RKO (cell line): Measurements from ENCODE around the gene RGSL1.
A peak's percentile ranks its signal among the peaks of the same experiment; 100 is the strongest.

Experiments used
- DNase-seq: peaks from one replicate; pipeline ENCODE4 v3.0.0-alpha.2; 2016; ENCODE audit warnings: low spot score

The RGSL1 gene

DNA sequence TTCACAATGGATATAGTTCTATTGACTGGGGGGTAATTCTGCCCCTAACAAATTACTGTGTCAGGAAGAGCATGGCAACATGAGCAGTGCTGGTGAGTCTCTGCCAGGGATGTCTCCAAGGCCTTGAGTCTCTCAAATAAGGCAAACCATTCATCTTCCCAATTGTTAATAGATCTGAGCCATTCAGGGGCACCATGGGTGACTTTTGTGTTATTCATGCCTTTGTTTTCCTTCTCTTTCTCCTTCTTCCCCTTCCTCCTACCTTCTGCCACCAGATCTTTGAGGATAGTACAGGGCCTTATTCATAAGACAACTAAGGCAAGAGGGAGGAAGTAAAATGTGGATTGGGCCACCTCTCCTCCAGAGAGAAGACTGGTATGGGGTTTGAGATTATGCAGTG lies at the start of gene RGSL1:
RGSL1 (plus strand) TSS at position 60 of the 400 bp plus-strand sequence; CDS start at position 80, 20 bp downstream.
- no peak for DNase-seq

- DNase-seq: no peak
Measured at GRCh38 chr1:182400567-182400966, 49.4 kb upstream of the RGSL1 start, which contains the start of gene TEDDM1. TEDDM1 (minus strand) TSS chr1:182400667; CDS start chr1:182400485, 182 bp downstream.

- no peak for DNase-seq
Measured at GRCh38 chr1:182404781-182405180, 45.2 kb upstream of the RGSL1 start.

GRCh38 chr1:182405578-182405977 lies 44.4 kb upstream of the RGSL1 start:
- no peak for DNase-seq

GRCh38 chr1:182406012-182406411 lies 43.9 kb upstream of the RGSL1 start:
- DNase-seq: peak; percentile 53

DNA sequence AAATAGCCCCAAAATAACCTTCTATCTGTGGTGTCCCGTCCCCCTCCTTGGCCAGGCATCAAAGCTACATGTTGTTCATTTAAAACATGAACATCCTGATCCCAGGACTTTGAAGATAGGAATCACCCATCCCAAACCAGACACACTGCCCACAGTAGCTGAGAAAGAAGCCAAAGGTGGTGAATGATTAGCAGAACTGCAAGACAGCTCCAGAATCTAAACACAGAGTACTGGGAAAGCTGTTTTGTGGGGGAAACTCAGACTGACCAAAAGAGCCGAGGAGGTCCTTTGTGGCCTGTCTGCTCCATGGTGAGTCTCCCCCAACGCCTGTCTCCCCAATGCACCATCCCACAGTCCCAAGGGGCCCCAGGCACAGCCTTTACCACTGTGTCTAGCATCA lies 42.2 kb upstream of the RGSL1 start:
- DNase-seq: no peak

DNA sequence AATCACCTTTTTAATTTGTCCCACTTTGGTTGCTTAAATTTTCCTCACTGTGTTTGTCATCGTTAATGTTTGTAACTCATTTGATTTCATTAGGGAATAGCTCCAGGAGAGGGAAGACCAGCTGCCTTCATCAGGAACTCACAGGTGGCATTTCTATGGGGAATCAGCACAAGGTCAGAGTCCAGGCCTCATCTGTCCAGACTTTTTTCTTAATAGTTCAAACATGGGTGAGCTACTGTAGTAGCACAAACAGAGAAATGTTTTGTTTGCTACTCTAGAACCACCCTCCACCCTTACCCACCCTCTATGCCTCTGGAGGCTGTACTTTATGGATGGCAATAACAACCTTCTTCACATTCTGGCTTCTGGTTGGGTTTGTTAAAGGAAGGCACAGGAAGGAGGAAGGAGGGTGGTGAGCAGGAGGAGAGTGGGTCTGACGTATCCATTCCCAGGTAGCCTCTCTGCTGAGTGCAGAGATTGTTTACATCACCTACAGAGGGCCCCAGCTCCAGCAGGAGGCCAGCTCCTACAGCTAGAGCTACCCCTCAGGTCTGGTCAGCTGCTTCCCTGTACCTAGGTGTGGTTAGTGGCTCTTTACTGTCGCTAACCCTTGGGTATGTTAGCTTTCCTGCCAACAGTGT lies 41.4 kb upstream of the RGSL1 start:
- no peak for DNase-seq

GRCh38 chr1:182410138-182410537 lies 39.8 kb upstream of the RGSL1 start:
- DNase-seq: no peak

GRCh38 chr1:182410620-182411273 lies 39.2 kb upstream of the RGSL1 start:
- DNase-seq: no peak

GRCh38 chr1:182413486-182413885 lies 36.5 kb upstream of the RGSL1 start:
- DNase-seq: no peak

DNA sequence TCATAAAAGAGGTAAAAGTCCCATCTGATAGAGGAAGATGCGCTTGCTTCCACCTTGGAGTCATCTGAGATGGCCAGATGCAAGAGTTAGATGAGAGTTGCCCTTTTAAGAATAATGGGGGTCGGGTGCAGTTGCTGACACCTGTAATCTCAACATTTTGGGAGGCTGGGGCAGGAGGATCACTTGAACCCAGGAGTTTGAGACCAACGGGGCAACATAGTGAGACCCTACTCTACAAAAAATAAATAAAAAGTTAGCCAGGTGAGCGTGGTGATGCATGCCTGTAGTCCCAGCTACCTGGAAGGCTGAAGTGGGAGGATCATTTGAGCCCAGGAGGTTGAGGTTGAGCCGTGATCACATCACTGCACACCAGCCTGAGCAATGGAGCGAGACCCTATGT lies 36.0 kb upstream of the RGSL1 start:
- DNase-seq: no peak

DNA sequence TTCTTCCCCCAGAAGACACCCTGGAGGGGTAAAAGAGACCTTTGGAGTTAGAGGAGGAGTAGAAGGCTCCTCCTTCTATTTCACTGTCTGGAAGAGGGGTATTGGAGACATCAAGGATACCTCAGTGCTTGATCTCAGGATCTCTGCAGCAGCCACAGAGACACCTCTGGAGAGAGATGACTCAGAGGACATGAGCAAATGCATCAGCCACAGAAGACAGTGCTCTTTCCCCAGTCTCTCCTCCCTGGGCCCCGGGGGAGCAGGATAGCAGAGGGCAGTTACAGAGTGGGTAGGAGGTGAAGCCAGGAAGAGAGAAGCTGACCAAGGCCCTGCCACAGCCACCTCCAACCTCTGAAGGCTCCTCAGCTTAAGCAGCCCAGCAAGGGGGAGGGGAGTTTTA lies 34.2 kb upstream of the RGSL1 start:
- no peak for DNase-seq

DNA sequence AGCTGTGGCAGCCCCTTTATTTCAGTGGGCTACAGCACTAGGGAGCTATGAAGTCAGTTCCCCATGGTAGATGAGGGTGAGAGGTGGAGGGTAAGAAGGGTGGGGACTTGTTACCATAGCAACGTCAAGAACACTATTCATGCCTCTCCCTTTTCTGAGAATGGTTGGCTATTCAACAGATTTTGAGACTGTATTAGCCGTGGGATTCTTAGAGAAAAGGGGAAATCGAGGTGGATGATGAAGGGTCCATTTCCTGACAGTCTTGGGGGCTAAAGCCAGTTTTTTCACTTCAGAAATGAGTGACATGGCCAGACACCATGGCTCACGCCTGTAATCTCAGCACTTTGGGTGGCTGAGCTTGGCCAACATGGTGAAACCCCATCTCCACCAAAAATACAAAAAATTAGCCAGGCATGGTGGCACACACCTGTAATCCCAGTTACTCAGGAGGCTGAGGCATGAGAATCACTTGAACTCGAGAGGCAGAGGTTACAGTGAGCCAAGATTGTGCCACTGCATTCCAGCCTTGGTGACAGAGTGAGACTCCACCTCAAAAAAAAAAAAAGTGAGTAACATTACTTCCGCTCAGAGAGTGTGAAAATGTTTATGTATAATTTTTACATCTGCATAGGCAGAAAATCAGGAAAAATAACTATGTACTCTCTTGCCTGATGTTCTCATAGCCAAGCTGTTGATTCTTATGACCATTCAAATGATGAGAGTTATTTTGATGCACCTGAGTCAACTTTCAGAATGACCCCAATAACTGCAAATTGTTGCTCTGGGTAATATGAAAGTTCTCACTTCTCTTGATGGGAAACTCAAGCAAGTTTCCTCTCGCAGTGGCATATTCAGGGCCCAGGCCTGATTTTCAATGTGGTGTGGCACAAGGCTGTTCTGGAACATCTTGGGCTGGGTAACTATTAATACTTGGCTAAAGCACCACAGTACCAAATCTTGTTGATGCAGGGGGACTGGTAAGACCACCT lies 23.2 kb upstream of the RGSL1 start:
- DNase-seq: no peak

DNA sequence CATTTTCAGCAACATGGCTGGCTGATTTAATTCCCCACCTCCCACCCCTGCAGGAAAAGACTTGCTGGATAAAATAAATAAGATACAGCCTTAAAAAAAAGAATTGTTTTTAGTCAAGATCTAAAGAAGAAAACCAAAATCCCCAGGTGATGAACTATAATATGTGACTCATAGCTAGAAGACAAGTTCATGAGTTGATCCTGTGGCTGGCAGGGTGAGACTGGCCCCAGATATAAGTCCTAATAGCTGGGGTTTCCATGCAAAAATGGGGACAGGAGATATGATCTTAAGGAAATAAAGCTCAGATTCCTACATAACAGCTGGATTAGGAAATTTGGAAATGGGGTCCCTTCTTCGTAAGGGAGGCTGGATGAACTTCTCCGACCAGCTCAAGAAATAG lies 21.9 kb upstream of the RGSL1 start:
- no peak for DNase-seq

GRCh38 chr1:182430263-182431068 lies 19.5 kb upstream of the RGSL1 start:
- peak; percentile 34 for DNase-seq

GRCh38 chr1:182431278-182431677 lies 18.7 kb upstream of the RGSL1 start:
- no peak for DNase-seq

DNA sequence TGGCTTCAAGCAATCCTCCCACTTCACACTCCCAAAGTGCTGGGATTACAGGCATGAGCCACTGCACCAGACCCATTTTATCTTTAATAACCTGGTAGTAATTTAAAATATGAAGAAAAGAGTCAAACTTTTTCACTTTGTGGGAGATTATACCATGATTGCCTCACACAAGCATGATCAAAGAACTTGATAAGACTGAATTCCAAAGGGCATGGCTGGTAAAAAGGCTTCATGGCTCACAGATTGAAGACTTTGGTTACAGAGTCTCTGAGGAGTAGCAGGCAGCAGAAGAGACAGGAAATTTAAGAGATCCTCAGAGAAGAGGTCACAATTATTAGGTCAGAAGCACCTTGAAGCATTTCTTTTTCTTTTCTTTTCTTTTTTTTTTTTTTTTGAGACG lies 16.4 kb upstream of the RGSL1 start:
- DNase-seq: no peak

DNA sequence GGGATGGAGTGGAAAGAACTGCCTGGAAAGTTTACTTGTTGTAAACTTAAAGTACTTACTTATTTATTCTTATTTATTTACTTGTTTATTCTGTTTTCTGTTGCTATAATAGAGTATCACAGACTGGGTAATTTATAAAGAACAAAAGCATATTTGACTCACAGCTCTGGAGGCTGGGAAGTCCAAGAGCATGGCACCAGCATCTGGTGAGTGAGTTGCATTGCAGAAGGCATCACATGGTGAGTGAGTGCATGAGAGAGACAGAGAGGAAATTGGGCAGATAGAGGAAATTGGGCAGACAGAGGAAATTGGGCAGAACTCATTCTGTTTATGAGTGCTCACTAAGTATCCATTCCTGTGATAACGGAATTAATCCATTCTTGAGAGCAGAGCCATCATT lies 11.6 kb upstream of the RGSL1 start:
- DNase-seq: no peak

DNA sequence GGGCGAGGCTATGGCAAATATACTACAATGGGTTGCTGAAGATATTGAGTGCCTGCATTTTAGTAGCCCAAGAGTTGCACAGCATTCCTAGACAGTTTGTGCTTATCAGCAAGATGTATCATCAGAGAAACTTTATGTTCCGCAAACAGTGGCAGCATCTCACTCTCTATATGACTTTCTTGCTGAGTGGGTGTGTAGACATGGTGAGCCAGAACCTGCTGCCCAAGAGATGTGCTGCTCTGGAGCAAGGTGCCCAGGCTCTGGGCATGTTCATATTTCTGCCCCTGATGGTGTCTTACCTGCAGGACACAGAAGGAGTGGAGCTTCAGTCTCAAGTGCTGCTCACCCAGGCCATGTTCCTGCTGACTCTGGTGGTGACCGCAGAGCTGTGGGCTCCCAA lies 8.2 kb upstream of the RGSL1 start:
- no peak for DNase-seq

DNA sequence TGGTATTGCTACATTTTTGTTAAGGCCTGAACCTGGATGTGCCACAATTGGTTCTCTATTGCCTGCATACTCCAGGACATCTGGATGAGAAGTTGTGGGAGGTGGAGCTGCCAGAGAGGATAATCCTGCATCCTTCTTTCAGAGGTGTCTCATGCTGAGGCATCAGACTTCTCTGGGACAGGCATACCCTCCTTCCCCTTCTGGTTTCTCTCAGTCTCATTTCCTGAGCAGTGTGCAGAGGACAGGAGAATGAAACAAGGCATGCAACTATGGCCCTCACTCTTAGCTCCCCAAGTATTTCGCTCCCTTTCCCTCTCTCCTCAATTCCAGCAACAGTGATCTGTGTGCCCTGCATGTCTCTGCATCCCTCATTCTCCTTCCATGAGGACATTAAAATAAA lies 7.6 kb upstream of the RGSL1 start:
- DNase-seq: no peak

- DNase-seq: no peak
Measured at GRCh38 chr1:182444497-182444896, 5.4 kb upstream of the RGSL1 start.
